HG03378 (cell line): Measurements from ENCODE around the gene RPA3.
"Not testable (repeated sequence)": the region's sequence is repeated elsewhere in the genome, so short reads cannot be mapped to it uniquely, and the experiment has no call there.

Experiments
- ATAC-seq: cut with Tn5 transposase; IDR thresholded peaks from one replicate; pipeline ENCODE4 v1.9.1; 2021; ENCODE audit warnings: mild to moderate bottlenecking, moderate library complexity; ENCODE audit not compliant: unreplicated experiment

The RPA3 gene

GRCh38 chr7:7656459-7656858 lies 61.9 kb downstream of the RPA3 start:
- not testable (repeated sequence) for ATAC-seq

GRCh38 chr7:7654964-7655715 lies 63.3 kb downstream of the RPA3 start:
- no peak for ATAC-seq

GRCh38 chr7:7653593-7654187 lies 64.7 kb downstream of the RPA3 start:
- ATAC-seq, result no peak

GRCh38 chr7:7652798-7653540 lies 65.4 kb downstream of the RPA3 start:
- no peak for ATAC-seq

- ATAC-seq, result no peak
Observed at GRCh38 chr7:7651479-7651878, 66.9 kb downstream of the RPA3 start.

- ATAC-seq, result no peak
Observed at GRCh38 chr7:7650682-7651206, 67.7 kb downstream of the RPA3 start.

- no peak for ATAC-seq
Observed at GRCh38 chr7:7647495-7648036, 70.8 kb downstream of the RPA3 start.

- ATAC-seq, result no peak
Observed at GRCh38 chr7:7642081-7642480, 76.3 kb downstream of the RPA3 start.

GRCh38 chr7:7641129-7641663 lies 77.2 kb downstream of the RPA3 start:
- ATAC-seq, result peak; percentile 10

- ATAC-seq, result peak; percentile 98
Observed at GRCh38 chr7:7640221-7641128, 77.9 kb downstream of the RPA3 start, which contains the start of gene UMAD1. Gene UMAD1 (plus strand): TSS chr7:7640752. CDS start chr7:7673372, 32,620 bp downstream.

GRCh38 chr7:7639847-7640220 lies 78.6 kb downstream of the RPA3 start:
- no peak for ATAC-seq

GRCh38 chr7:7639421-7639820 lies 79.0 kb downstream of the RPA3 start:
- no peak for ATAC-seq

- no peak for ATAC-seq
Observed at GRCh38 chr7:7630626-7631329, 87.6 kb downstream of the RPA3 start.

GRCh38 chr7:7628476-7628875 lies 89.9 kb downstream of the RPA3 start:
- ATAC-seq, result no peak

- ATAC-seq, result no peak
Observed at GRCh38 chr7:7620644-7621210, 97.7 kb downstream of the RPA3 start.

- ATAC-seq, result no peak
Observed at GRCh38 chr7:7620236-7620635, 98.2 kb downstream of the RPA3 start.

- no peak for ATAC-seq
Observed at GRCh38 chr7:7618410-7618809, 100.0 kb downstream of the RPA3 start.

- no peak for ATAC-seq
Observed at GRCh38 chr7:7617550-7617949, 100.9 kb downstream of the RPA3 start.
